Endothelial cell (in vitro differentiated cells): ENCODE data around the gene SUSD2. TPM values are rescaled to one million over a fixed set of nuclear protein-coding genes. Genes with fewer than 3 reads are reported as not detected.

ENCODE experiments used
- DNase-seq: peaks from one replicate; pipeline ENCODE4 v3.0.0; 2021; ENCODE audit warnings: low spot score
- H3K27ac Mint-ChIP-seq: one replicate; pipeline ENCODE4 v1.8.0; 2021; ENCODE audit warnings: mixed read lengths, inconsistent platforms; ENCODE audit not compliant: unreplicated experiment
- H3K27me3 Mint-ChIP-seq: one replicate; pipeline ENCODE4 v1.8.0; 2021; ENCODE audit warnings: mild to moderate bottlenecking, moderate library complexity, mixed read lengths, inconsistent platforms; ENCODE audit not compliant: unreplicated experiment
- H3K36me3 Mint-ChIP-seq: one replicate; pipeline ENCODE4 v1.8.0; 2021; ENCODE audit warnings: mild to moderate bottlenecking, low read depth, mixed read lengths, inconsistent platforms; ENCODE audit not compliant: unreplicated experiment
- H3K4me1 Mint-ChIP-seq: one replicate; pipeline ENCODE4 v1.8.0; 2021; ENCODE audit warnings: mild to moderate bottlenecking, mixed read lengths, inconsistent platforms; ENCODE audit not compliant: unreplicated experiment
- H3K4me3 Mint-ChIP-seq: one replicate; pipeline ENCODE4 v1.8.0; 2021; ENCODE audit warnings: mild to moderate bottlenecking, mixed read lengths, inconsistent platforms; ENCODE audit not compliant: unreplicated experiment
- H3K9me3 Mint-ChIP-seq: one replicate; pipeline ENCODE4 v1.8.0; 2021; ENCODE audit warnings: mixed read lengths, inconsistent platforms; ENCODE audit not compliant: unreplicated experiment
- CTCF ChIP-seq: fragments of 200-600 bp; sonication (generic); IDR thresholded peaks from one replicate; pipeline ENCODE4 v1.5.0; 2021; ENCODE audit warnings: antibody characterized with exemption; ENCODE audit not compliant: unreplicated experiment
- total RNA-seq: library from RNA; stranded (reverse); fragmentation: NEBNext Ultra II Directional; extraction: Animal tissue kit (Norgen Biotek cat#: 25700); gene quantifications from one replicate; pipeline ENCODE4 v1.2.1, GENCODE V29; 2021; ENCODE audit not compliant: unreplicated experiment

SUSD2 gene
- total RNA-seq, 1 donor from 2014 or later: 0.38 TPM

- Mint-ChIP-seq H3K9me3 (no peaks in the 10 kb centered on the region), H3K27me3 (peaks cover 4% of the 10 kb centered on the region), H3K27ac (no peak overlapping the region), H3K36me3 (peaks cover 4% of the 10 kb centered on the region), H3K4me1 (no peaks in the 10 kb centered on the region), H3K4me3 (no peak overlapping the region)
- no peak for DNase-seq
- TF ChIP-seq CTCF: no peak
These were observed 43.8 kb downstream of the SUSD2 start for GRCh38 chr22:24225044-24225601.

GRCh38 chr22:24225951-24226350, 44.7 kb downstream of the SUSD2 start:
- no peaks in the 10 kb centered on the region for H3K4me1 Mint-ChIP-seq
- H3K27ac Mint-ChIP-seq: no peak overlapping the region
- H3K27me3 Mint-ChIP-seq: peaks cover 4% of the 10 kb centered on the region
- TF ChIP-seq CTCF: no peak
- no peak overlapping the region for H3K4me3 Mint-ChIP-seq
- no peak for DNase-seq
- peaks cover 4% of the 10 kb centered on the region for H3K36me3 Mint-ChIP-seq
- H3K9me3 Mint-ChIP-seq: no peaks in the 10 kb centered on the region

- Mint-ChIP-seq H3K27ac (no peak overlapping the region), H3K4me1 (no peaks in the 10 kb centered on the region), H3K4me3 (no peak overlapping the region), H3K36me3 (no peaks in the 10 kb centered on the region), H3K27me3 (peaks cover 2% of the 10 kb centered on the region), H3K9me3 (no peaks in the 10 kb centered on the region)
- peak; percentile 75 for DNase-seq
- TF ChIP-seq CTCF: peak; percentile 70
These were observed 49.8 kb downstream of the SUSD2 start for GRCh38 chr22:24230911-24231656.

GRCh38 chr22:24231706-24232105, 50.4 kb downstream of the SUSD2 start:
- Mint-ChIP-seq H3K27ac (no peak overlapping the region), H3K4me3 (no peak overlapping the region), H3K9me3 (no peaks in the 10 kb centered on the region), H3K27me3 (no peaks in the 10 kb centered on the region), H3K4me1 (no peaks in the 10 kb centered on the region), H3K36me3 (no peaks in the 10 kb centered on the region)
- TF ChIP-seq CTCF: no peak
- DNase-seq: no peak

DNA sequence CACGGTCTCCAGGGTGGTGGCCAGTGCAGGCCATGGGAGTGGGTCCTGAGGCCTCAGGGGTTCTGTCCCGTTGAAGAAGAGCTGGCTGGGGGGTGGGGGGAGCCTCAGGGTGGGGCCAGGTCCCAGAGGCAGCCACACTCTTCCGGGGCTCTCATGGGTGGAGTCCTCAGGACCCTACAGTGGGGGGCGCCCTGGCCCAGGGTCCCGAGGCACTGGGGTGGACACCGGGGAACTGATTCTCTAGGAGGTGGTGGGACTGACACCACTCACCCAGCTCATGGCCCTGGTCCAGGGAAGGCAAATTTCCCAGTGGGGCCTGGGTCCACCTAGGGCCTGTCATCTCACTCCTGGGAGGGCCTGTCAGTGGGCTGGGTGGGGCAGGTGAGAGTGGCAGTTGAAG, 50.8 kb downstream of the SUSD2 start:
- Mint-ChIP-seq H3K36me3 (no peaks in the 10 kb centered on the region), H3K9me3 (no peaks in the 10 kb centered on the region), H3K27me3 (no peaks in the 10 kb centered on the region), H3K4me1 (no peaks in the 10 kb centered on the region), H3K4me3 (no peak overlapping the region), H3K27ac (no peak overlapping the region)
- no peak for DNase-seq
- no peak for TF ChIP-seq CTCF
